ENCODE results near the gene MACC1.

MACC1 gene

GRCh38 chr7:20176578-20177242 lies 40.5 kb downstream of the MACC1 start:
- DNase-seq (ENCODE audit: low read depth, low spot score): no peak

GRCh38 chr7:20173828-20174227 lies 43.4 kb downstream of the MACC1 start:
- DNase-seq (ENCODE audit: low read depth, low spot score): no peak

- no peak for DNase-seq (ENCODE audit: low read depth, low spot score)
Observed at GRCh38 chr7:20172736-20173334, 44.3 kb downstream of the MACC1 start.

- no peak for DNase-seq (ENCODE audit: low read depth, low spot score)
Observed at GRCh38 chr7:20170633-20171032, 46.6 kb downstream of the MACC1 start.

GRCh38 chr7:20165146-20165510 lies 52.1 kb downstream of the MACC1 start:
- DNase-seq (ENCODE audit: low read depth, low spot score): no peak

GRCh38 chr7:20164425-20165145 lies 52.6 kb downstream of the MACC1 start:
- no peak for DNase-seq (ENCODE audit: low read depth, low spot score)

GRCh38 chr7:20162665-20163064 lies 54.5 kb downstream of the MACC1 start:
- no peak for DNase-seq (ENCODE audit: low read depth, low spot score)

- DNase-seq (ENCODE audit: low read depth, low spot score): no peak
Observed at GRCh38 chr7:20159226-20159747, 57.9 kb downstream of the MACC1 start.

GRCh38 chr7:20158684-20159083 lies 58.5 kb downstream of the MACC1 start:
- no peak for DNase-seq (ENCODE audit: low read depth, low spot score)

GRCh38 chr7:20157456-20157855 lies 59.7 kb downstream of the MACC1 start:
- DNase-seq (ENCODE audit: low read depth, low spot score): no peak

GRCh38 chr7:20153999-20154398 lies 63.2 kb downstream of the MACC1 start:
- no peak for DNase-seq (ENCODE audit: low read depth, low spot score)

- DNase-seq (ENCODE audit: low read depth, low spot score): no peak
Observed at GRCh38 chr7:20153567-20153966, 63.6 kb downstream of the MACC1 start.

GRCh38 chr7:20152511-20152910 lies 64.7 kb downstream of the MACC1 start:
- DNase-seq (ENCODE audit: low read depth, low spot score): no peak

GRCh38 chr7:20151708-20152456 lies 65.3 kb downstream of the MACC1 start:
- DNase-seq (ENCODE audit: low read depth, low spot score): no peak

GRCh38 chr7:20146451-20146850 lies 70.7 kb downstream of the MACC1 start:
- no peak for DNase-seq (ENCODE audit: low read depth, low spot score)

- no peak for DNase-seq (ENCODE audit: low read depth, low spot score)
Observed at GRCh38 chr7:20144801-20145200, 72.4 kb downstream of the MACC1 start.

- no peak for DNase-seq (ENCODE audit: low read depth, low spot score)
Observed at GRCh38 chr7:20141666-20142065, 75.5 kb downstream of the MACC1 start.

- DNase-seq (ENCODE audit: low read depth, low spot score): no peak
Observed at GRCh38 chr7:20141002-20141345, 76.2 kb downstream of the MACC1 start.

- DNase-seq (ENCODE audit: low read depth, low spot score): no peak
Observed at GRCh38 chr7:20140291-20141001, 76.7 kb downstream of the MACC1 start.

GRCh38 chr7:20136647-20137046 lies 80.5 kb downstream of the MACC1 start:
- DNase-seq (ENCODE audit: low read depth, low spot score): no peak

- DNase-seq (ENCODE audit: low read depth, low spot score): no peak
Observed at GRCh38 chr7:20133803-20134202, 83.4 kb downstream of the MACC1 start.

GRCh38 chr7:20132585-20132984 lies 84.6 kb downstream of the MACC1 start:
- DNase-seq (ENCODE audit: low read depth, low spot score): no peak
